Measurements from ENCODE around the gene MRPS11.
"Not testable (repeated sequence)": the region's sequence is repeated elsewhere in the genome, so short reads cannot be mapped to it uniquely, and the experiment has no call there.

Gene MRPS11

GRCh38 chr15:88497109-88497765 is 29.7 kb downstream of the MRPS11 start:
- no peak for DNase-seq

GRCh38 chr15:88498996-88499395 is 31.5 kb downstream of the MRPS11 start:
- DNase-seq, result no peak

GRCh38 chr15:88504445-88504844 is 36.9 kb downstream of the MRPS11 start:
- DNase-seq, result no peak

- no peak for DNase-seq
Observed at GRCh38 chr15:88505721-88506120, 38.2 kb downstream of the MRPS11 start.

- DNase-seq, result no peak
Observed at GRCh38 chr15:88506628-88507027, 39.1 kb downstream of the MRPS11 start.

GRCh38 chr15:88509321-88509720 is 41.8 kb downstream of the MRPS11 start:
- no peak for DNase-seq

GRCh38 chr15:88509964-88510363 is 42.5 kb downstream of the MRPS11 start:
- DNase-seq, result no peak

- no peak for DNase-seq
Observed at GRCh38 chr15:88511161-88511560, 43.7 kb downstream of the MRPS11 start.

GRCh38 chr15:88512078-88512477 is 44.6 kb downstream of the MRPS11 start:
- peak; percentile 54 for DNase-seq

- DNase-seq, result no peak
Observed at GRCh38 chr15:88512601-88513000, 45.1 kb downstream of the MRPS11 start.

GRCh38 chr15:88513195-88513594 is 45.7 kb downstream of the MRPS11 start:
- DNase-seq, result no peak

GRCh38 chr15:88518903-88519302 is 51.4 kb downstream of the MRPS11 start:
- no peak for DNase-seq

GRCh38 chr15:88524094-88524493 is 56.6 kb downstream of the MRPS11 start:
- DNase-seq, result not testable (repeated sequence)

GRCh38 chr15:88525418-88525817 is 57.9 kb downstream of the MRPS11 start:
- DNase-seq, result no peak

GRCh38 chr15:88526247-88526879 is 58.9 kb downstream of the MRPS11 start:
- no peak for DNase-seq

- DNase-seq, result no peak
Observed at GRCh38 chr15:88529021-88529630, 61.6 kb downstream of the MRPS11 start.
